ENCODE data around the gene EMC1. TPM values are rescaled to one million over a fixed set of nuclear protein-coding genes. Genes with fewer than 3 reads are reported as not detected.
"Not testable (repeated sequence)": the region's sequence is repeated elsewhere in the genome, so short reads cannot be mapped to it uniquely, and the experiment has no call there.

The EMC1 gene
- polyA plus RNA-seq, 1 experiment = 93.8 TPM

DNA sequence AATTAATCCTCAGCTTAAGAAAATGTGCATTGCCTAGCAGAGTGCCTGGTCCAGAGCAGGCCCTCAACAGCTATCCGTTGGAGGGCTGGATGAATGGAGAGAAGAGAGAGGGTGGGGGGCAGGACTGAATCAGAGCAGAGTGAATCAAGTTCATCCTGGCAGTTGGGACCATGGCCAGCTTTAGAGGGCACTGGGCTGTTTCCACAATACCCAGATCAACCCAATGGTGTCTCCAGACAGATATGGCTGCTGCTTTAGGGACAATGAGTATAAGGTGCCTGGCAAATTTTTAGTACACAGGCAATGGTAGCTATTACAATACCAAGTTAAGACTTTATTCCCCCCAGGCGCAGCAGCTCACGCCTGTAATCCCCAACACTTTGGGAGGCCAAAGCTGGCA, 17.1 kb downstream of the EMC1 start:
- no peak for DNase-seq (ENCODE audit: low read depth)
- CTCF ChIA-PET = interaction anchor here (0.8 to 1.9 kb wide), 4 partner anchors 11 to 420 kb away, joined by 3 to 5 read pairs (median 4); no protein-coding TSS in a partner anchor
- POLR2A ChIA-PET = no interaction called here
- Histone ChIP-seq H3K27me3 (ENCODE audit: control insufficient read depth, insufficient read depth, low read length) (no peaks in the 10 kb centered on the region), H3K4me3 (ENCODE audit: low read depth, low read length) (no peak overlapping the region), H3K36me3 (ENCODE audit: control insufficient read depth, insufficient read depth, low read length) (peaks cover 33% of the 10 kb centered on the region)
- TF ChIP-seq, protein P1, sequence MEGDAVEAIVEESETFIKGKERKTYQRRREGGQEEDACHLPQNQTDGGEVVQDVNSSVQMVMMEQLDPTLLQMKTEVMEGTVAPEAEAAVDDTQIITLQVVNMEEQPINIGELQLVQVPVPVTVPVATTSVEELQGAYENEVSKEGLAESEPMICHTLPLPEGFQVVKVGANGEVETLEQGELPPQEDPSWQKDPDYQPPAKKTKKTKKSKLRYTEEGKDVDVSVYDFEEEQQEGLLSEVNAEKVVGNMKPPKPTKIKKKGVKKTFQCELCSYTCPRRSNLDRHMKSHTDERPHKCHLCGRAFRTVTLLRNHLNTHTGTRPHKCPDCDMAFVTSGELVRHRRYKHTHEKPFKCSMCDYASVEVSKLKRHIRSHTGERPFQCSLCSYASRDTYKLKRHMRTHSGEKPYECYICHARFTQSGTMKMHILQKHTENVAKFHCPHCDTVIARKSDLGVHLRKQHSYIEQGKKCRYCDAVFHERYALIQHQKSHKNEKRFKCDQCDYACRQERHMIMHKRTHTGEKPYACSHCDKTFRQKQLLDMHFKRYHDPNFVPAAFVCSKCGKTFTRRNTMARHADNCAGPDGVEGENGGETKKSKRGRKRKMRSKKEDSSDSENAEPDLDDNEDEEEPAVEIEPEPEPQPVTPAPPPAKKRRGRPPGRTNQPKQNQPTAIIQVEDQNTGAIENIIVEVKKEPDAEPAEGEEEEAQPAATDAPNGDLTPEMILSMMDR (IDR thresholded peaks at IDR 0.05; ENCODE audit: insufficient read depth, low read depth, low read length) = no peak

DNA sequence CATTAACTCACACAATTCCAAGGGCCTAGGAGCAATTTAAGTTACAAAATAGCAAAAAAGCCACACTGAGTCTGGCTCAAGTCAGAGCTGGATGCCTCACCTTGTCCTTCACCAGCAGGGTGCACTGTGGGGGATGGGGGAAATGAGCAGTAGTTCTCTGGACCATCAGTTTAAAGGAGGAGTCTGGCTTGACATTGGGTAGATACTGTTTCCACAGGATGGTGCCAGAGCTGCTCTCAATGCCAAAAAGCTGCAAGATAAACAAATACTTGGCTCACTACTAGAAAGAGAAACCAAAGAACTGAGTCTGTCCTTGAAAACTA, 18.8 kb downstream of the EMC1 start:
- TF ChIP-seq, protein P1 (IDR thresholded peaks at IDR 0.05; ENCODE audit: insufficient read depth, low read depth, low read length) = 0 out of 2 replicates have a peak, but pooled peaks have one; percentile 16
- Histone ChIP-seq H3K4me3 (ENCODE audit: low read depth, low read length) (no peak overlapping the region), H3K27me3 (ENCODE audit: control insufficient read depth, insufficient read depth, low read length) (no peaks in the 10 kb centered on the region), H3K36me3 (ENCODE audit: control insufficient read depth, insufficient read depth, low read length) (peaks cover 24% of the 10 kb centered on the region)
- ChIA-PET CTCF (interaction anchor here (0.7 to 1.5 kb wide), 4 partner anchors 8 to 422 kb away, joined by 3 to 6 read pairs (median 3); no protein-coding TSS in a partner anchor), POLR2A (no interaction called here)
- no peak for DNase-seq (ENCODE audit: low read depth)

DNA sequence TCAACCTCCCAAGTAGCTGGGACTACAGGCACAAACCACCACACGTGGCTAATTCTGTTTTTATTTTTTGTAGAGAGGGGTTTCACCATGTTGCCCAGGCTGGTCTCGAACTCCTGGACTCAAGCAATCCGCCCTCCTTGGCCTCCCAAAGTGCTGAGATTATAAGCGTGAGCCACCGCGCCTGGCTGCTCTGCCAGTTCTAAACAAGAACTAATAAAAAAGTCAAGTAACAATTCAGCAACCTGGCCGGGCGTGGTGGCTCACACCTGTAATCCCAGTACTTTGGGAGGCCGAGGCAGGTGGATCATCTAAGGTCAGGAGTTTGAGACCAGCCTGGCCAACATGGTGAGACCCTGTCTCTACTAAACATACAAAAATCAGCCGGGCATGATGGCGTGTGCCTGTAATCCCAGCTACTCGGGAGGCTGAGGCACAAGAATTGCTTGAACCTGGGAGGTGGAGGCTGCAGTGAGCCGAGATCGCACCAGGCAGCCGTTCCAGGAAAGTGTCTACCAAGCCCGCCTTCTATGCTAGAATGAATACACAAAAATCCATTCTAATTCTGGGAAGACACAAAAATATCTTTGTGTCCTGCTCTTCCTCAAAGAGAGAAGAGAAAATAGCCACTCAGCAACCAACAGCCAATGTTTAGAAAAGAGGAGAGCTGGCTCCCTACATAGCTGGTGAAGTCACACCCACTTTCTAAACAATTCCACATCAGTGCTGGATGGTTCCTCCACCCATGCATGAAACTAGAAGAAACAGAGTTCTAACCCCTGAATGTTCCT, 19.4 kb downstream of the EMC1 start:
- CTCF ChIA-PET = interaction anchor here (0.7 to 1.8 kb wide), 5 partner anchors 9 to 422 kb away, joined by 3 to 10 read pairs (median 3); no protein-coding TSS in a partner anchor
- H3K4me3 ChIP-seq (ENCODE audit: low read depth, low read length); POLR2A ChIA-PET; H3K27me3 ChIP-seq (ENCODE audit: control insufficient read depth, insufficient read depth, low read length); DNase-seq (ENCODE audit: low read depth): not testable (repeated sequence)
- peaks cover 22% of the 10 kb centered on the region for H3K36me3 ChIP-seq (ENCODE audit: control insufficient read depth, insufficient read depth, low read length)

DNA sequence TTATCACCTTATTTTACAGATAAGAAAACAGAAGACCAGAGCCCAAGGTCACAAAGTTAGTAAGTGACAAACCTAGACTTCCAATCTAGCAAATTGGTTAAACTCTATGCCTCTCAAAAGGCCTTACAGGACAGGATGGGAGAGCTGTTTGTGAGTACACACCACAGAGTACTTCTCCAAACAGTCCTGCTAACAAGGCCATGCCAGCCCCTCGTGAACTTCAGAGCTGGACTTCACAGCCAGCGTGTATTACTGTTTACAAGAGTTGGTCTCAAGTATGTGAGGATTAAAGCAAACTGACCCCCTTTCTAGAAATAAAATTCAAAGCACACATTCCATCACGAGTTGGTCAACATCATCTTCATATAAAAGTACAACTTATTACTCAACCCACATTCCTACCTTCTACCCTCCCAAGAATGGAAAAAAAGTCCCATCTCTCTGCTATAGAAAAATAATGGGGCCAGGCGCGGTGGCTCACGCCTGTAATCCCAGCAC, 21.4 kb downstream of the EMC1 start:
- POLR2A ChIA-PET = no interaction called here
- CTCF ChIA-PET = interaction anchor here (1.8 kb wide), 1 partner anchor 11 kb away, joined by 10 read pairs; no protein-coding TSS in a partner anchor
- TF ChIP-seq, protein P1 (IDR thresholded peaks at IDR 0.05; ENCODE audit: insufficient read depth, low read depth, low read length) = no peak
- DNase-seq (ENCODE audit: low read depth) = no peak
- Histone ChIP-seq H3K27me3 (ENCODE audit: control insufficient read depth, insufficient read depth, low read length) (no peaks in the 10 kb centered on the region), H3K36me3 (ENCODE audit: control insufficient read depth, insufficient read depth, low read length) (peaks cover 27% of the 10 kb centered on the region), H3K4me3 (ENCODE audit: low read depth, low read length) (no peak overlapping the region)

DNA sequence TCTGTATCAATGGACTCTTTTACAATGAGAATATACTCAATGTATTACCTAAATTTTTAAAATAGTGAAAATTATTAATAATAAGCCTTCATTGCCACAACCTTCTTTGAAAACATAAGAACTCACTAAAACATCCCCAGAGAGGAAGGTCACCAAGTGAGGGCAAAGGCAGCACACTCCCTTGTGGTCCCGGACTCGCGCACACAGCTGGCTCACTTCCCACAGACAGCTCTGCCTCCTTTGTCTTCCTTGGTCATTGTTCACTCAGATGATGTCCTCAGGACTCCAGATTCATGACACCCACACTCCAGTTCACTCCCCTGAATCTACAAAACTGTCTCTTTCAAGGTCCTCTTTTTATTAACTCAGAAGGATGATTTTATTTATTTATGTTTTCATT, 22.1 kb downstream of the EMC1 start:
- POLR2A ChIA-PET = no interaction called here
- TF ChIP-seq, protein P1 (IDR thresholded peaks at IDR 0.05; ENCODE audit: insufficient read depth, low read depth, low read length) = no peak
- CTCF ChIA-PET = no interaction called here
- Histone ChIP-seq H3K27me3 (ENCODE audit: control insufficient read depth, insufficient read depth, low read length) (no peaks in the 10 kb centered on the region), H3K36me3 (ENCODE audit: control insufficient read depth, insufficient read depth, low read length) (peaks cover 28% of the 10 kb centered on the region), H3K4me3 (ENCODE audit: low read depth, low read length) (no peak overlapping the region)
- DNase-seq (ENCODE audit: low read depth) = no peak

All from BJ (cell line).